ENCODE results near the gene SLC39A7.

DNA sequence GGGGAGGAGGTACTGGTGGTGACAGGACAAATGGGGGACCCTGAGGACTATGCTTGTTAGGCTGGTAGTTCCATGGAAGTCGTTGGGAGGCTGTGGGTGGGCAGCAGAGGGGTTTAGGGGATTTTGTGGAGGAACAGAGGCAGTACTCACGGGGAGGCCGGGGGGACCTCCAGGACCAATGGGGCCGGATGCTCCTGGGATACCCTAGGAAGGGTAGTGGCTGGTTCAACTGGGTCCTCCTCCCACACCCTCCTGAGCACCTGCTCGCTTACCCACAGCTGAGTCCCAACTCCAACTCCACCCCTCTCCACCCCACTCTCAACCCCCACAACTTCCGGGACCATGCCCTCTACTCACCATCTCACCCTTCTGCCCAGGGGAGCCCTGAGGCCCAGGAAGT lies 34.3 kb upstream of the SLC39A7 start:
- TF ChIP-seq ZNF274 (IDR thresholded peaks at IDR 0.05; ENCODE audit: low read depth, low read length) (no peak), YY1 (IDR thresholded peaks at IDR 0.05; ENCODE audit: insufficient read depth, insufficient read length) (no peak)

Data from NT2/D1 (cell line).